HEK293T (cell line): ENCODE results near the gene SCAI.
A peak's percentile ranks its signal among the peaks of the same experiment; 100 is the strongest.

Experiments used
- ARNT ChIP-seq: fragments of 450-650 bp; IDR thresholded peaks from 2 replicates; pipeline ENCODE4 v1.6.1; 2017; ENCODE audit warnings: mild to moderate bottlenecking
- CTBP1 ChIP-seq: fragments of 450-650 bp; IDR thresholded peaks from 2 replicates; pipeline ENCODE4 v1.6.1; 2016; ENCODE audit warnings: borderline replicate concordance
- FOXA1 ChIP-seq: fragments of 450-650 bp; IDR thresholded peaks from 2 replicates; pipeline ENCODE4 v1.6.1; 2016; ENCODE audit warnings: mild to moderate bottlenecking
- FOXK2 ChIP-seq: fragments of 450-650 bp; IDR thresholded peaks from 2 replicates; pipeline ENCODE4 v1.6.1; 2016; ENCODE audit warnings: mild to moderate bottlenecking
- FOXM1 ChIP-seq: fragments of 450-650 bp; IDR thresholded peaks from 2 replicates; pipeline ENCODE4 v1.6.1; 2017; ENCODE audit warnings: mild to moderate bottlenecking, borderline replicate concordance
- LEF1 ChIP-seq: fragments of 450-650 bp; IDR thresholded peaks from 2 replicates; pipeline ENCODE4 v1.6.1; 2017; ENCODE audit warnings: mild to moderate bottlenecking, borderline replicate concordance
- NFRKB ChIP-seq: fragments of 450-650 bp; IDR thresholded peaks from 2 replicates; pipeline ENCODE4 v1.6.1; 2016; ENCODE audit warnings: mild to moderate bottlenecking, moderate library complexity
- PKNOX1 ChIP-seq: fragments of 450-650 bp; IDR thresholded peaks from 2 replicates; pipeline ENCODE4 v1.6.1; 2016
- SP1 ChIP-seq: fragments of 450-650 bp; IDR thresholded peaks from 2 replicates; pipeline ENCODE4 v1.6.1; 2017

- TF ChIP-seq CTBP1, result no peak
- TF ChIP-seq FOXM1, result no peak
- no peak for TF ChIP-seq FOXA1
- no peak for TF ChIP-seq FOXK2
- no peak for TF ChIP-seq NFRKB
- TF ChIP-seq PKNOX1, result 0 out of 2 replicates have a peak, but pooled peaks have one; percentile 16
- TF ChIP-seq ARNT, result no peak
- TF ChIP-seq LEF1, result no peak
- no peak for TF ChIP-seq SP1
These were observed 33.3 kb upstream of the SCAI start for GRCh38 chr9:125176636-125177035.
